Measurements from ENCODE around the gene LSS.

LSS gene

GRCh38 chr21:46190491-46191131 lies 38.0 kb downstream of the LSS start:
- TF ChIP-seq NFIC (IDR thresholded peaks at IDR 0.05) (no peak), FOXM1 (IDR thresholded peaks at IDR 0.05; ENCODE audit: borderline replicate concordance, low read depth) (no peak), CEBPB (IDR thresholded peaks at IDR 0.05) (no peak), USF1 (IDR thresholded peaks at IDR 0.05) (no peak), EGR1 (IDR thresholded peaks at IDR 0.05) (no peak), TAF1 (IDR thresholded peaks at IDR 0.05; ENCODE audit: low read depth) (no peak), MAX (IDR thresholded peaks at IDR 0.05) (no peak), EP300 (IDR thresholded peaks at IDR 0.05; ENCODE audit: borderline replicate concordance) (no peak), RAD21 (IDR thresholded peaks at IDR 0.05; ENCODE audit: low read depth) (no peak), ZBTB7A (IDR thresholded peaks at IDR 0.05; ENCODE audit: low read depth) (no peak)

- no peak for TF ChIP-seq USF1 (IDR thresholded peaks at IDR 0.05)
- TF ChIP-seq TEAD4 (IDR thresholded peaks at IDR 0.05), result no peak
These were observed 38.5 kb downstream of the LSS start for GRCh38 chr21:46189959-46190490.

GRCh38 chr21:46189213-46189958 lies 39.2 kb downstream of the LSS start:
- TF ChIP-seq TAF1 (IDR thresholded peaks at IDR 0.05; ENCODE audit: low read depth), result no peak
- TF ChIP-seq MAX (IDR thresholded peaks at IDR 0.05), result no peak
- TF ChIP-seq FOXM1 (IDR thresholded peaks at IDR 0.05; ENCODE audit: borderline replicate concordance, low read depth), result no peak
- TF ChIP-seq TCF12 (IDR thresholded peaks at IDR 0.05; ENCODE audit: low read depth), result no peak
- TF ChIP-seq CEBPB (IDR thresholded peaks at IDR 0.05), result no peak
- no peak for TF ChIP-seq EP300 (IDR thresholded peaks at IDR 0.05; ENCODE audit: borderline replicate concordance)
- no peak for TF ChIP-seq YY1 (IDR thresholded peaks at IDR 0.05; ENCODE audit: low read depth)
- TF ChIP-seq RAD21 (IDR thresholded peaks at IDR 0.05; ENCODE audit: low read depth), result no peak
- TF ChIP-seq NFIC (IDR thresholded peaks at IDR 0.05), result no peak

GRCh38 chr21:46188226-46189212 lies 40.1 kb downstream of the LSS start:
- TF ChIP-seq CEBPB (IDR thresholded peaks at IDR 0.05) (no peak), TCF12 (IDR thresholded peaks at IDR 0.05; ENCODE audit: low read depth) (no peak), TEAD4 (IDR thresholded peaks at IDR 0.05) (peak; percentile 50; the same call in 1 of the 2 replicates), EGR1 (IDR thresholded peaks at IDR 0.05) (no peak)

- no peak for TF ChIP-seq ZBTB7A (IDR thresholded peaks at IDR 0.05; ENCODE audit: low read depth)
- no peak for TF ChIP-seq MAX (IDR thresholded peaks at IDR 0.05)
- no peak for TF ChIP-seq USF1 (IDR thresholded peaks at IDR 0.05)
- no peak for TF ChIP-seq CREB1 (IDR thresholded peaks at IDR 0.05; ENCODE audit: low read depth)
These were observed 40.8 kb downstream of the LSS start for GRCh38 chr21:46187814-46188213.

- no peak for TF ChIP-seq TAF1 (IDR thresholded peaks at IDR 0.05; ENCODE audit: low read depth)
- TF ChIP-seq RAD21 (IDR thresholded peaks at IDR 0.05; ENCODE audit: low read depth), result no peak
- TF ChIP-seq YY1 (IDR thresholded peaks at IDR 0.05; ENCODE audit: low read depth), result no peak
- TF ChIP-seq TCF12 (IDR thresholded peaks at IDR 0.05; ENCODE audit: low read depth), result no peak
- TF ChIP-seq CREB1 (IDR thresholded peaks at IDR 0.05; ENCODE audit: low read depth), result no peak
- TF ChIP-seq EP300 (IDR thresholded peaks at IDR 0.05; ENCODE audit: borderline replicate concordance), result no peak
- no peak for TF ChIP-seq USF1 (IDR thresholded peaks at IDR 0.05)
- no peak for TF ChIP-seq REST (IDR thresholded peaks at IDR 0.05; ENCODE audit: low read depth)
- TF ChIP-seq TEAD4 (IDR thresholded peaks at IDR 0.05), result no peak
- no peak for TF ChIP-seq MAX (IDR thresholded peaks at IDR 0.05)
- TF ChIP-seq EGR1 (IDR thresholded peaks at IDR 0.05), result no peak
- TF ChIP-seq NFIC (IDR thresholded peaks at IDR 0.05), result no peak
- no peak for TF ChIP-seq FOXM1 (IDR thresholded peaks at IDR 0.05; ENCODE audit: borderline replicate concordance, low read depth)
- no peak for TF ChIP-seq CEBPB (IDR thresholded peaks at IDR 0.05)
These were observed 41.3 kb downstream of the LSS start for GRCh38 chr21:46187261-46187660.
